Heart right ventricle (tissue), 16 donors: ENCODE measurements around the gene TRDN. TPM values are rescaled to one million over a fixed set of nuclear protein-coding genes. Genes with fewer than 3 reads are reported as not detected.

Experiments
- ATAC-seq, 8 donors: fragments of 200-7000 bp; cut with Tn5 transposase; one replicate each; pipeline ENCODE4 v1.9.1; 2020; ENCODE audit warnings: mild to moderate bottlenecking in 8 of 8, moderate library complexity in 8 of 8, moderate number of reproducible peaks in 1 of 8
- DNase-seq, 2 donors: peaks; one replicate each; pipeline ENCODE4 v3.0.0-alpha.2; 2020
- H3K27ac ChIP-seq, 10 donors: fragments of 200-600 bp; sonication (generic) in 2 of 10; one replicate each; pipeline versions ENCODE4 v1.5.0 to v1.8.0; 2020 to 2022; ENCODE audit warnings: mild to moderate bottlenecking in 3 of 10
- H3K27me3 ChIP-seq, 7 donors: fragments of 200-600 bp; one replicate each; pipeline ENCODE4 v1.8.0; 2021 to 2022; ENCODE audit warnings: mild to moderate bottlenecking in 2 of 7
- H3K36me3 ChIP-seq, 9 donors: fragments of 200-600 bp; sonication (generic) in 1 of 9; one replicate each; pipeline versions ENCODE4 v1.5.0 to v1.8.0; 2020 to 2022; ENCODE audit warnings: mild to moderate bottlenecking in 2 of 9
- H3K4me1 ChIP-seq, 9 donors: fragments of 200-600 bp; sonication (generic) in 1 of 9; one replicate each; pipeline versions ENCODE4 v1.5.0 to v1.8.0; 2020 to 2022; ENCODE audit warnings: mild to moderate bottlenecking in 4 of 9
- H3K4me3 ChIP-seq, 10 donors: fragments of 200-600 bp; sonication (generic) in 2 of 10; one replicate each; pipeline versions ENCODE4 v1.5.0 to v1.8.0; 2020 to 2022; ENCODE audit warnings: mild to moderate bottlenecking in 7 of 10, moderate library complexity in 2 of 10
- H3K9me3 ChIP-seq, 11 donors: fragments of 200-600 bp in 10 of 11; sonication (generic) in 2 of 11; one replicate each; pipeline versions ENCODE4 v1.5.0 to v1.8.0; 2013 to 2022; ENCODE audit warnings: mild to moderate bottlenecking in 2 of 11, control low read depth in 1 of 11, moderate library complexity in 1 of 11
- WGBS, 2 donors: extraction: QIAGEN DNeasy Blood & Tissue Kit; methylation state at CpG; one replicate each; pipeline ENCODE4 v1.1.7; 2013; ENCODE audit warnings: inconsistent platforms in 1 of 2; 5-methylcytosine and 5-hydroxymethylcytosine counted together
- intact Hi-C, 10 donors: fragments of 100-400 bp; cut with DNase I; formaldehyde crosslinking; loops; one replicate each; pipeline versions ENCODE4 v1.11.1 to v1.14.2; 2022
- polyA plus RNA-seq, 2 donors: library from polyadenylated mRNA; stranded (reverse); fragments of 200-250 nt; gene quantifications; one replicate each; pipeline ENCODE4 v1.2.3, GENCODE V29; 2013
- total RNA-seq, 10 donors: library from RNA; stranded (reverse); fragmentation: NEBNext Ultra II Directional in 3 of 10; extraction: Animal tissue kit (Norgen Biotek cat#: 25700) in 3 of 10; gene quantifications; one replicate each; pipeline versions ENCODE4 v1.2.1 to v1.2.4, GENCODE V29; 2021 to 2023
- TF ChIP-seq, protein P1 (sequence below), 9 donors: fragments of 200-600 bp; sonication (generic) in 2 of 9; IDR thresholded peaks; one replicate each; pipeline versions ENCODE4 v1.5.0 to v1.8.0; 2021 to 2022; ENCODE audit warnings: antibody characterized with exemption in 9 of 9, mild to moderate bottlenecking in 5 of 9, moderate library complexity in 1 of 9
- donor health status: Arrhythmogenic right ventricular cardiomyopathy.
- donor health status: ischemic (EF 13 %, LVEDD 7.1; RV severe dilation, severe dysfunction).
- donor health status: healthy with polysubstance abuse.
- donor health status: DM: no; HTN: yes; CAD: no.
- donor health status: DM: no; HTN: no; CAD: no.
- donor health status: ischemic (EF 25% LVEDD 6.9; RV normal size, moderate dysfunction).
- donor health status: ischemic (EF 25% LVEDD 5.7; RV mildly dilated, moderate dysfunction).
- donor health status: healthy.
- donor health status: DM: yes; HTN: yes; CAD: no.
- donor health status: Ischemic cardiomyopathy.
- donor health status: ischemic (EF 35%, LVEDD 5.7; RV mildly dilated, moderate dysfunction).
- donor health status: nonischemic (EF 11% LVEDD 7.7; RV severe dilation, severe dysfunction).
- donor health status: DM: yes; HTN: yes; CAD: no.
- donor health status: PGD.
- donor health status: ischemic (EF 29% LVEDD 5.4; RV normal size, mild dysfunction).
- donor health status: nonischemic (EF 23%, LVEDD 6.1; RV moderate dilation, normal function).

The TRDN gene
- total and polyA plus RNA-seq, 12 donors: 37.6 to 1,141 (median 437) TPM

DNA sequence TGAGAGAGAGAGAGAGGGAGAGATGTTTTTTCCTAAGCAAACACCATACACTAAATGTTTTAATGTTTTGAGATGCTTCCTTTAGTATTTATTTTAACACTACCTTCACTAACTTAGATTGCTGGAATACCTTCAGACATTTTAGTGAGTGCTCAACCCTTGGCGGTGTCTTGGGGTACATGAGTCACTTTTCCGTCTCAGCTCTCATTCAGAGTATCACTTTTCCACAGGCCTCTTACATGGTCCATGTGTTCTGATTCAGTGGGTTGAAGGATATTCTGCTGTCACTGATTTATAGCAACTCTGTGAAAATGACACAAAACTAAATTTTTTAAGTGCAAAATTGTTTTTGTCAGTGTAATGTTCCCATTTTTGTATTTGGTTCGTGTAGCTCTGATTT is 422.8 kb downstream of the TRDN start:
- Histone ChIP-seq H3K4me1 (no peaks in the 10 kb centered on the region), H3K9me3 (peaks cover 0 to 8% (median 0%) of the 10 kb centered on the region in 11 donors), H3K27me3 (no peaks in the 10 kb centered on the region), H3K27ac (no peak overlapping the region), H3K4me3 (no peak overlapping the region), H3K36me3 (no peaks in the 10 kb centered on the region)
- intact Hi-C loops: no loop called here
- no peak for ATAC-seq
- no peak for DNase-seq
- TF ChIP-seq, protein P1, sequence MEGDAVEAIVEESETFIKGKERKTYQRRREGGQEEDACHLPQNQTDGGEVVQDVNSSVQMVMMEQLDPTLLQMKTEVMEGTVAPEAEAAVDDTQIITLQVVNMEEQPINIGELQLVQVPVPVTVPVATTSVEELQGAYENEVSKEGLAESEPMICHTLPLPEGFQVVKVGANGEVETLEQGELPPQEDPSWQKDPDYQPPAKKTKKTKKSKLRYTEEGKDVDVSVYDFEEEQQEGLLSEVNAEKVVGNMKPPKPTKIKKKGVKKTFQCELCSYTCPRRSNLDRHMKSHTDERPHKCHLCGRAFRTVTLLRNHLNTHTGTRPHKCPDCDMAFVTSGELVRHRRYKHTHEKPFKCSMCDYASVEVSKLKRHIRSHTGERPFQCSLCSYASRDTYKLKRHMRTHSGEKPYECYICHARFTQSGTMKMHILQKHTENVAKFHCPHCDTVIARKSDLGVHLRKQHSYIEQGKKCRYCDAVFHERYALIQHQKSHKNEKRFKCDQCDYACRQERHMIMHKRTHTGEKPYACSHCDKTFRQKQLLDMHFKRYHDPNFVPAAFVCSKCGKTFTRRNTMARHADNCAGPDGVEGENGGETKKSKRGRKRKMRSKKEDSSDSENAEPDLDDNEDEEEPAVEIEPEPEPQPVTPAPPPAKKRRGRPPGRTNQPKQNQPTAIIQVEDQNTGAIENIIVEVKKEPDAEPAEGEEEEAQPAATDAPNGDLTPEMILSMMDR (IDR thresholded peaks at IDR 0.05): no peak
- 85 to 86% methylated on average over 3 of the region's 3 CpGs for WGBS, 2 donors

DNA sequence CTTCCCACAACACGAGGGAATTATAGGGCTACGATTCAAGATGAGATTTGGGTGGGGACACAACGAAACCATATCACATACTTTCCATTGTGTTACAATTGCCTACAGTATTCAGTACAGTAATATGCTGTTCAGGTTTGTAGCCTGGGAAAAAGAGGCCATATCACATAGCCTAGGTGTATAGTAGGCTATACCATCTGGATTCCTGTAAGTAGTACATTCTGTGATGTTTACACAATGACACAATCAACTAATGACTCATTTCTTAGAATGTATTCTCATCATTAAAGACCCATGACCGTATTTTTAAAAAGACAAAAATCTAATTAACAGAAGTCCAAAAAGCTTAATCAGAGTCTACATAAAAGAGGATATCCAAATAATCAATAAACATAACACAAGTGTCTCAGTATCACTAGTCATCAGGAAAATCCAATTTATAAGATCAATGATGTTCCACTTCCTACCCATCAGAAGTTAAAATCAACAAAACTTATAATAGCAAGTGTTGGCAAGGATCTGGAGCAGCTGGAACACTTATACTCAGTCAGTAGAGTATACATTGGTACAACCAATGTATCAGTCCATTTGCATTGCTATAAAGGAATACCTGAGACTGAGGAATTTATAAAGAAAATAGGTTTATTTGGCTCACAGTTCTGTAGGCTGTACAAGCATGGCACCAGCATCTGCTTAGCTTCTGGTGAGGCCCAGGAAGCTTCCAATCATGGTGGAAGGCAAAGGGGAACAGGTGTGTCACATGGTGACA is 424.8 kb downstream of the TRDN start:
- no peak overlapping the region for H3K27ac ChIP-seq
- ATAC-seq: no peak
- no peak overlapping the region for H3K4me3 ChIP-seq
- H3K36me3 ChIP-seq: no peaks in the 10 kb centered on the region
- 81 to 82% methylated on average over 4 of the region's 4 CpGs for WGBS, 2 donors
- no peak for DNase-seq
- peaks cover 0 to 8% (median 0%) of the 10 kb centered on the region in 11 donors for H3K9me3 ChIP-seq
- no peaks in the 10 kb centered on the region for H3K27me3 ChIP-seq
- TF ChIP-seq, protein P1 (IDR thresholded peaks at IDR 0.05): no peak
- intact Hi-C loops: no loop called here
- no peaks in the 10 kb centered on the region for H3K4me1 ChIP-seq

DNA sequence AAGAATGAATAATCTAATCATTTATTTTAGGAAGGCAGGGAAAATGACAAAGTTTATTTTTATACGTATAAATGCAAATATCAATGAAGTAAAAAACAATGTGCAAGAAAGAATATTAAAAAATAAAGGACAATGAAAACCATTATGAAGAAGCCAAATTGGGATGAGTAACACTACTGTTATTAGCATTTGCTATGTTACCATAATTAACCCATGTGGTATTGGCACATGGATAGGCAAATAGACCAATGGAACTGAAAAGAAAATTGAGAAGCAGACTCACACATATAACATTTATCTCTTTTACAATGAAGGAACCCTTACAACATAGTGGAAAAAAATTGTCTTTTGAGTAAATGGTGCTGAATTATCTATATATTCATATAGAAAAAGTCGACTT is 426.1 kb downstream of the TRDN start:
- Histone ChIP-seq H3K27ac (no peak overlapping the region), H3K4me1 (no peaks in the 10 kb centered on the region), H3K36me3 (no peaks in the 10 kb centered on the region), H3K4me3 (no peak overlapping the region), H3K27me3 (no peaks in the 10 kb centered on the region), H3K9me3 (peaks cover 0 to 8% (median 0%) of the 10 kb centered on the region in 11 donors)
- intact Hi-C loops: no loop called here
- 82 to 85% methylated on average over 2 of the region's 2 CpGs for WGBS, 2 donors
- DNase-seq: no peak
- TF ChIP-seq, protein P1 (IDR thresholded peaks at IDR 0.05): no peak
- no peak for ATAC-seq

DNA sequence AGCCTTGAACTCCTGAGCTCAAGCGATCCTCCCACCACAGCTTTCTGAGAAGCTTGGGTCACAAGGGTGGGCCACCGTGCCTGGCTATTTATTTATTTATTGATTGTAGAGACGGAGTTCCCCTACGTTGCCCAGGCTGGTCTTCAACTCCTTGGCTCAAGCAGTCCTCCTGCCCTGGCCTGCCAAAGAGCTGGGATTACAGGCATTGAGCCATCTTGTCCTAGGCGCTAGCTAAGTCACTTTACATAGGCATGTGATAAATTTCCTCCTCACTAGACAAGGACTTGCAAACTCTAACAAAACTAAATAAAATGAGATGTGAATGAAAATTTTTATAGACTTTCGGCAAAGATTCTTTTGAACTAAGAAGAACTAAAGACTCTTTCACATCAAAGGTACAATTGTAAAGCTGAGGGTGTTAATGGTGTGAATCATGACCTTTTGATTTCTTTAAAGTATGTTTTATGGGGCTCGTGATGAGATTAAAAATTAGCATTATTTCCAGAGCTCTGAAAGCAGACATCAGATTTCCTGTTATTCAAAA is 428.7 kb downstream of the TRDN start:
- no peaks in the 10 kb centered on the region for H3K4me1 ChIP-seq
- no peaks in the 10 kb centered on the region for H3K27me3 ChIP-seq
- H3K9me3 ChIP-seq: peaks cover 0 to 8% (median 0%) of the 10 kb centered on the region in 11 donors
- ATAC-seq (no peak), DNase-seq (no peak)
- H3K4me3 ChIP-seq: no peak overlapping the region
- TF ChIP-seq, protein P1 (IDR thresholded peaks at IDR 0.05): no peak
- no peak overlapping the region for H3K27ac ChIP-seq
- intact Hi-C loops: no loop called here
- H3K36me3 ChIP-seq: no peaks in the 10 kb centered on the region
- WGBS, 2 donors: 76 to 78% methylated on average over 7 of the region's 7 CpGs
